HepG2 (cell line): Measurements from ENCODE around the gene CENPP. TPM values are rescaled to one million over a fixed set of nuclear protein-coding genes. Genes with fewer than 3 reads are reported as not detected.

Experiments used
- ARID5B ChIP-seq: IDR thresholded peaks from 2 replicates; pipeline ENCODE4 v1.4.0; 2020; ENCODE audit warnings: mild to moderate bottlenecking, missing genetic modification reagents
- ATF1 ChIP-seq: IDR thresholded peaks from 2 replicates; pipeline ENCODE4 v1.6.1; 2016; ENCODE audit warnings: mild to moderate bottlenecking, control low read depth
- BRD4 ChIP-seq: sonication (generic); formaldehyde crosslinking; IDR thresholded peaks from 2 replicates; pipeline ENCODE4 v1.4.0; 2020; ENCODE audit warnings: missing genetic modification reagents
- CREM ChIP-seq, 2 experiments: sonication (generic) in 1 of 2; formaldehyde crosslinking in 1 of 2; IDR thresholded peaks; 2 replicates each; pipeline versions ENCODE4 v1.4.0 to v1.6.1; 2016 to 2020; ENCODE audit warnings: antibody characterized with exemption in 1 of 2, mild to moderate bottlenecking in 1 of 2, missing genetic modification reagents in 1 of 2
- FOXC1 ChIP-seq: sonication (generic); formaldehyde crosslinking; IDR thresholded peaks from 2 replicates; pipeline ENCODE4 v1.8.0; 2022; ENCODE audit warnings: mild to moderate bottlenecking, missing genetic modification reagents, borderline replicate concordance
- FOXM1 ChIP-seq: sonication (generic); formaldehyde crosslinking; IDR thresholded peaks from 2 replicates; pipeline ENCODE4 v1.5.0; 2020; ENCODE audit warnings: missing genetic modification reagents
- FOXO1 ChIP-seq: sonication (generic); formaldehyde crosslinking; IDR thresholded peaks from 2 replicates; pipeline ENCODE4 v1.4.0; 2020; ENCODE audit warnings: missing genetic modification reagents
- HIVEP1 ChIP-seq: sonication (generic); formaldehyde crosslinking; IDR thresholded peaks from 2 replicates; pipeline ENCODE4 v1.4.0; 2020; ENCODE audit warnings: mild to moderate bottlenecking, missing genetic modification reagents
- HOXD1 ChIP-seq: sonication (generic); formaldehyde crosslinking; IDR thresholded peaks from 2 replicates; pipeline ENCODE4 v1.5.0; 2020; ENCODE audit warnings: missing genetic modification reagents
- KDM6A ChIP-seq: IDR thresholded peaks from 2 replicates; pipeline ENCODE4 v1.6.1; 2016; ENCODE audit warnings: low read depth
- KLF16 ChIP-seq, 2 experiments: sonication (generic) in 1 of 2; formaldehyde crosslinking in 1 of 2; IDR thresholded peaks; 2 replicates each; pipeline versions ENCODE4 v1.6.1 to v1.8.0; 2016 to 2023; ENCODE audit warnings: missing genetic modification reagents in 2 of 2, missing compliant biosample characterization in 1 of 2
- MLXIP ChIP-seq: sonication (generic); formaldehyde crosslinking; IDR thresholded peaks from 2 replicates; pipeline ENCODE4 v1.9.0; 2021; ENCODE audit warnings: missing genetic modification reagents, borderline replicate concordance
- NR2F1 ChIP-seq, 2 experiments: fragments of 450-650 bp in 1 of 2; formaldehyde crosslinking in 1 of 2; IDR thresholded peaks; 2 replicates each; pipeline versions ENCODE4 v1.5.0 to v1.6.1; 2016 to 2020; ENCODE audit warnings: mild to moderate bottlenecking in 1 of 2, missing compliant biosample characterization in 1 of 2, missing genetic modification reagents in 1 of 2, moderate library complexity in 1 of 2
- SCMH1 ChIP-seq: sonication (generic); formaldehyde crosslinking; IDR thresholded peaks from 2 replicates; pipeline ENCODE4 v1.9.0; 2021; ENCODE audit warnings: missing genetic modification reagents, mild to moderate bottlenecking, borderline replicate concordance
- SMAD3 ChIP-seq: sonication (generic); formaldehyde crosslinking; IDR thresholded peaks from 2 replicates; pipeline ENCODE4 v1.4.0; 2020; ENCODE audit warnings: missing genetic modification reagents
- SYNCRIP ChIP-seq: fragments of 200-400 bp; formaldehyde crosslinking; IDR thresholded peaks from 2 replicates; pipeline ENCODE4 v1.6.1; 2018; ENCODE audit warnings: mild to moderate bottlenecking, low read depth, low read length; ENCODE audit not compliant: insufficient read depth
- TCF7 ChIP-seq: sonication (generic); IDR thresholded peaks from 2 replicates; pipeline ENCODE4 v1.6.1; 2016; ENCODE audit warnings: antibody characterized with exemption, low read depth
- ZBED4 ChIP-seq: sonication (generic); formaldehyde crosslinking; IDR thresholded peaks from 2 replicates; pipeline ENCODE4 v1.4.0; 2020; ENCODE audit warnings: missing genetic modification reagents, borderline replicate concordance
- ZNF232 ChIP-seq: sonication (generic); formaldehyde crosslinking; IDR thresholded peaks from 2 replicates; pipeline ENCODE4 v1.4.0; 2020; ENCODE audit warnings: missing genetic modification reagents, borderline replicate concordance
- ZNF839 ChIP-seq: sonication (generic); formaldehyde crosslinking; IDR thresholded peaks from 2 replicates; pipeline ENCODE4 v1.4.0; 2020; ENCODE audit warnings: missing genetic modification reagents, mild to moderate bottlenecking, borderline replicate concordance
- ZNF878 ChIP-seq: sonication (generic); formaldehyde crosslinking; IDR thresholded peaks from 2 replicates; pipeline ENCODE4 v1.8.1; 2023; ENCODE audit warnings: mild to moderate bottlenecking, missing genetic modification reagents, moderate library complexity
- polyA plus RNA-seq, 8 experiments: library from polyadenylated mRNA; depleted of rRNA in 3 of 8; stranded (reverse) in 7 of 8; unstranded in 1 of 8; fragments of >200 nt; fragmentation: Illumina TruSeq in 4 of 8; extraction: Trizol in 4 of 8; gene quantifications; 2 replicates each; pipeline versions ENCODE4 v1.2.1 to v1.2.3, GENCODE V29; 2011 to 2016; ENCODE audit warnings: low read depth in 4 of 8, missing spikeins in 1 of 8, mixed read lengths in 1 of 8; ENCODE audit not compliant: insufficient read depth in 1 of 8
- total RNA-seq, 5 experiments: library from RNA; depleted of rRNA; stranded (reverse); fragments of >200 nt; fragmentation: Illumina TruSeq; extraction: Trizol; gene quantifications; 2 replicates each; pipeline ENCODE4 v1.2.3, GENCODE V29; 2016; ENCODE audit warnings: low read depth in 1 of 5

CENPP gene
- total and polyA plus RNA-seq, 2 of the 13 experiments (the other 11 are each of a cell fraction or from before 2014, with no cell fraction given) = 2.0 to 11.4 TPM

GRCh38 chr9:92615790-92616189 lies 290.0 kb downstream of the CENPP start (continued):
- peak; percentile 53; the same call in 1 of the 2 replicates for TF ChIP-seq ARID5B (CRISPR knock-in tag)
- no peak for TF ChIP-seq MLXIP
- no peak for TF ChIP-seq ZNF878 (CRISPR knock-in tag)
- no peak for TF ChIP-seq ZNF839 (CRISPR knock-in tag)
- no peak for TF ChIP-seq ZNF232 (CRISPR knock-in tag)
- TF ChIP-seq SYNCRIP = no peak
- no peak for TF ChIP-seq NR2F1 (CRISPR knock-in tag; IDR thresholded peaks at IDR 0.05)
- TF ChIP-seq KLF16 (CRISPR knock-in tag; IDR thresholded peaks at IDR 0.05) = no peak
- no peak for TF ChIP-seq SMAD3 (CRISPR knock-in tag)
- TF ChIP-seq HIVEP1 (CRISPR knock-in tag) = no peak
- TF ChIP-seq TCF7 = peak; percentile 74
- TF ChIP-seq SCMH1 = no peak
- TF ChIP-seq FOXC1 = no peak
- no peak for TF ChIP-seq FOXO1
- TF ChIP-seq CREM (IDR thresholded peaks at IDR 0.05) = peak; percentile 27; the same call in 1 of the 2 replicates
- no peak for TF ChIP-seq CREM (CRISPR knock-in tag; IDR thresholded peaks at IDR 0.05)
- TF ChIP-seq FOXM1 (CRISPR knock-in tag) = no peak
- no peak for TF ChIP-seq HOXD1 (CRISPR knock-in tag)
- TF ChIP-seq KDM6A (CRISPR knock-in tag) = no peak
- no peak for TF ChIP-seq BRD4
- TF ChIP-seq ATF1 (CRISPR knock-in tag) = no peak
- no peak for TF ChIP-seq ZBED4 (CRISPR knock-in tag)
